BLaER1 (cell line): ENCODE results near the gene LCN12.

Experiments
- H3K27ac ChIP-seq: shearing (Covaris generic); formaldehyde crosslinking; 2 replicates; pipeline ENCODE4 v1.8.1; 2022
- H3K27me3 ChIP-seq: shearing (Covaris generic); formaldehyde crosslinking; 2 replicates; pipeline ENCODE4 v1.8.1; 2022
- H3K36me3 ChIP-seq: shearing (Covaris generic); formaldehyde crosslinking; 2 replicates; pipeline ENCODE4 v1.8.1; 2022
- H3K4me1 ChIP-seq: shearing (Covaris generic); formaldehyde crosslinking; 2 replicates; pipeline ENCODE4 v1.8.1; 2022
- H3K4me2 ChIP-seq: shearing (Covaris generic); formaldehyde crosslinking; 2 replicates; pipeline ENCODE4 v1.8.1; 2022
- H3K4me3 ChIP-seq: shearing (Covaris generic); formaldehyde crosslinking; 2 replicates; pipeline ENCODE4 v1.8.1; 2022
- H3K9ac ChIP-seq: shearing (Covaris generic); formaldehyde crosslinking; 2 replicates; pipeline ENCODE4 v1.8.1; 2022
- H3K9me3 ChIP-seq: shearing (Covaris generic); formaldehyde crosslinking; 2 replicates; pipeline ENCODE4 v1.8.1; 2022
- H4K20me1 ChIP-seq: shearing (Covaris generic); formaldehyde crosslinking; 2 replicates; pipeline ENCODE4 v1.8.1; 2022
- Cebpa-rat ChIP-seq: shearing (Covaris generic); IDR thresholded peaks from 2 replicates; pipeline ENCODE4 v1.8.1; 2022

Gene LCN12

GRCh38 chr9:136916330-136917184, 35.5 kb upstream of the LCN12 start:
- Histone ChIP-seq H3K27me3 (no peaks in the 10 kb centered on the region), H3K4me1 (no peaks in the 10 kb centered on the region), H4K20me1 (peaks cover 47% of the 10 kb centered on the region), H3K9ac (no peak overlapping the region), H3K4me3 (no peak overlapping the region), H3K9me3 (no peaks in the 10 kb centered on the region), H3K27ac (no peak overlapping the region), H3K36me3 (peaks cover 99% of the 10 kb centered on the region), H3K4me2 (no peak overlapping the region)
- TF ChIP-seq Cebpa-rat = no peak

GRCh38 chr9:136917902-136918301, 34.2 kb upstream of the LCN12 start:
- no peak overlapping the region for H3K4me2 ChIP-seq
- no peaks in the 10 kb centered on the region for H3K4me1 ChIP-seq
- H4K20me1 ChIP-seq = peaks cover 43% of the 10 kb centered on the region
- no peak overlapping the region for H3K9ac ChIP-seq
- H3K36me3 ChIP-seq = peaks cover 99% of the 10 kb centered on the region
- no peak for TF ChIP-seq Cebpa-rat
- no peak overlapping the region for H3K4me3 ChIP-seq
- no peaks in the 10 kb centered on the region for H3K9me3 ChIP-seq
- H3K27ac ChIP-seq = no peak overlapping the region
- H3K27me3 ChIP-seq = no peaks in the 10 kb centered on the region

GRCh38 chr9:136920069-136920468, 32.0 kb upstream of the LCN12 start:
- Histone ChIP-seq H3K27ac (no peak overlapping the region), H3K4me3 (no peak overlapping the region), H3K36me3 (peaks cover 99% of the 10 kb centered on the region), H3K4me1 (no peaks in the 10 kb centered on the region), H4K20me1 (peaks cover 28% of the 10 kb centered on the region), H3K9ac (no peak overlapping the region), H3K27me3 (no peaks in the 10 kb centered on the region), H3K9me3 (no peaks in the 10 kb centered on the region), H3K4me2 (no peak overlapping the region)
- TF ChIP-seq Cebpa-rat = no peak

- no peak overlapping the region for H3K4me3 ChIP-seq
- no peak overlapping the region for H3K4me2 ChIP-seq
- no peak for TF ChIP-seq Cebpa-rat
- peaks cover 99% of the 10 kb centered on the region for H3K36me3 ChIP-seq
- H3K4me1 ChIP-seq = no peaks in the 10 kb centered on the region
- H3K9ac ChIP-seq = no peak overlapping the region
- no peaks in the 10 kb centered on the region for H3K27me3 ChIP-seq
- H3K9me3 ChIP-seq = no peaks in the 10 kb centered on the region
- peaks cover 21% of the 10 kb centered on the region for H4K20me1 ChIP-seq
- no peak overlapping the region for H3K27ac ChIP-seq
These were observed 31.3 kb upstream of the LCN12 start for GRCh38 chr9:136920734-136921231.

GRCh38 chr9:136921307-136921706, 30.8 kb upstream of the LCN12 start:
- H3K27ac ChIP-seq = no peak overlapping the region
- H3K4me3 ChIP-seq = no peak overlapping the region
- peaks cover 21% of the 10 kb centered on the region for H4K20me1 ChIP-seq
- H3K4me1 ChIP-seq = no peaks in the 10 kb centered on the region
- no peaks in the 10 kb centered on the region for H3K27me3 ChIP-seq
- TF ChIP-seq Cebpa-rat = no peak
- H3K4me2 ChIP-seq = no peak overlapping the region
- H3K9ac ChIP-seq = no peak overlapping the region
- peaks cover 99% of the 10 kb centered on the region for H3K36me3 ChIP-seq
- no peaks in the 10 kb centered on the region for H3K9me3 ChIP-seq

GRCh38 chr9:136921718-136922117, 30.4 kb upstream of the LCN12 start:
- H3K27ac ChIP-seq = no peak overlapping the region
- H3K4me2 ChIP-seq = no peak overlapping the region
- no peak overlapping the region for H3K9ac ChIP-seq
- H4K20me1 ChIP-seq = peaks cover 21% of the 10 kb centered on the region
- H3K4me3 ChIP-seq = no peak overlapping the region
- no peaks in the 10 kb centered on the region for H3K9me3 ChIP-seq
- no peaks in the 10 kb centered on the region for H3K27me3 ChIP-seq
- H3K36me3 ChIP-seq = peaks cover 99% of the 10 kb centered on the region
- no peak for TF ChIP-seq Cebpa-rat
- H3K4me1 ChIP-seq = no peaks in the 10 kb centered on the region

GRCh38 chr9:136922540-136922939, 29.5 kb upstream of the LCN12 start:
- H4K20me1 ChIP-seq = peaks cover 21% of the 10 kb centered on the region
- H3K27me3 ChIP-seq = no peaks in the 10 kb centered on the region
- no peak overlapping the region for H3K4me2 ChIP-seq
- no peaks in the 10 kb centered on the region for H3K4me1 ChIP-seq
- H3K27ac ChIP-seq = no peak overlapping the region
- no peak overlapping the region for H3K9ac ChIP-seq
- H3K4me3 ChIP-seq = no peak overlapping the region
- no peaks in the 10 kb centered on the region for H3K9me3 ChIP-seq
- peaks cover 99% of the 10 kb centered on the region for H3K36me3 ChIP-seq
- no peak for TF ChIP-seq Cebpa-rat

- Histone ChIP-seq H3K4me2 (no peak overlapping the region), H3K4me3 (no peak overlapping the region), H3K9me3 (no peaks in the 10 kb centered on the region), H3K36me3 (peaks cover 99% of the 10 kb centered on the region), H3K27me3 (no peaks in the 10 kb centered on the region), H3K27ac (no peak overlapping the region), H3K4me1 (no peaks in the 10 kb centered on the region), H3K9ac (no peak overlapping the region), H4K20me1 (peaks cover 31% of the 10 kb centered on the region)
- TF ChIP-seq Cebpa-rat = no peak
These were observed 28.2 kb upstream of the LCN12 start for GRCh38 chr9:136923881-136924280.

GRCh38 chr9:136925414-136926153, 26.5 kb upstream of the LCN12 start:
- peaks cover 99% of the 10 kb centered on the region for H3K36me3 ChIP-seq
- no peaks in the 10 kb centered on the region for H3K4me1 ChIP-seq
- H3K9ac ChIP-seq = no peak overlapping the region
- TF ChIP-seq Cebpa-rat = no peak
- H3K4me2 ChIP-seq = no peak overlapping the region
- H3K27ac ChIP-seq = no peak overlapping the region
- no peaks in the 10 kb centered on the region for H3K9me3 ChIP-seq
- H3K4me3 ChIP-seq = no peak overlapping the region
- H4K20me1 ChIP-seq = peaks cover 31% of the 10 kb centered on the region
- H3K27me3 ChIP-seq = no peaks in the 10 kb centered on the region

- Histone ChIP-seq H3K27ac (no peak overlapping the region), H3K4me1 (no peaks in the 10 kb centered on the region), H3K9ac (no peak overlapping the region), H4K20me1 (peaks cover 31% of the 10 kb centered on the region), H3K4me2 (no peak overlapping the region), H3K4me3 (no peak overlapping the region), H3K36me3 (peaks cover 99% of the 10 kb centered on the region), H3K27me3 (no peaks in the 10 kb centered on the region), H3K9me3 (no peaks in the 10 kb centered on the region)
- no peak for TF ChIP-seq Cebpa-rat
These were observed 25.8 kb upstream of the LCN12 start for GRCh38 chr9:136926154-136926704.
